Endothelial cell of umbilical vein (primary cell): Measurements from ENCODE around the gene MYH15.

Experiments
- CTCF ChIP-seq, 2 donors: IDR thresholded peaks; 1 replicate in 1 of 2; 2 replicates in 1 of 2; pipeline ENCODE4 v1.5.1; 2011; ENCODE audit warnings: low read length in 2 of 2, mild to moderate bottlenecking in 2 of 2, moderate library complexity in 2 of 2, control low read depth in 1 of 2, inconsistent platforms in 1 of 2, low read depth in 1 of 2; ENCODE audit not compliant: insufficient read depth in 1 of 2; ENCODE audit errors: extremely low read depth in 1 of 2
- EZH2 ChIP-seq: IDR thresholded peaks from 2 replicates; pipeline ENCODE4 v1.6.1; 2012; ENCODE audit warnings: borderline replicate concordance, low read depth, mild to moderate bottlenecking, moderate library complexity, low read length, inconsistent platforms; ENCODE audit not compliant: severe bottlenecking
- JUN ChIP-seq: IDR thresholded peaks from 2 replicates; pipeline ENCODE4 v1.6.1; 2011; ENCODE audit warnings: borderline replicate concordance, low read depth; ENCODE audit not compliant: insufficient read length, insufficient read depth
- POLR2A ChIP-seq: IDR thresholded peaks from 2 replicates; pipeline ENCODE4 v1.6.1; 2012; ENCODE audit warnings: low read depth, mild to moderate bottlenecking, control low read depth, low read length
- POLR2AphosphoS5 ChIP-seq: IDR thresholded peaks from 2 replicates; pipeline ENCODE4 v1.6.1; 2012; ENCODE audit warnings: low read depth, mild to moderate bottlenecking, control low read depth, low read length, moderate library complexity; ENCODE audit not compliant: insufficient read depth
- TF ChIP-seq, protein P1 (sequence below): IDR thresholded peaks from 2 replicates; pipeline ENCODE4 v1.6.1; 2011; ENCODE audit not compliant: insufficient read depth, insufficient read length

DNA sequence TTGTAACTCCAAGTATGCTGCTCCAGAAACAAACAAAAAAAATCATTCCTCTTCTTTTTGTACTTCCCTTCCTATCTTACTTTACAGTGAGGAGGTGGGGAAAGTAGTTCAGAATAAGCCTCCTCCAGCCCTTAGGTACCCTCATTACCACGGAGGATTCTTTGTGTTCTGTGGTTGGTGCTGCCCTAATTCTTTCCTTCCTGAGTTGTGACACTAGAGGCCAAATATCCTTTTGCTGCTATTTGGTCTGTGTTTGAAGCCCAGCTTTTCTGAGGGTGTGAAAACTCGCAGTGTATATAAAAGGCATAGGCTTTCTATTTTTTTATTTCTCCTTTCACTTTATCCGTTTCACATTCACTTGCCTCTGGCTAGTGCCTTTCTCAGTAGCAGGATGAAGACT is 115.8 kb downstream of the MYH15 start:
- TF ChIP-seq POLR2AphosphoS5 (no peak), EZH2 (no peak), CTCF (IDR thresholded peaks at IDR 0.05; ENCODE audit: extremely low read depth in 1 of 2, insufficient read depth in 1 of 2, low read depth in 1 of 2, low read length in 2 of 2) (no peak), POLR2A (no peak), JUN (no peak)
- TF ChIP-seq, protein P1, sequence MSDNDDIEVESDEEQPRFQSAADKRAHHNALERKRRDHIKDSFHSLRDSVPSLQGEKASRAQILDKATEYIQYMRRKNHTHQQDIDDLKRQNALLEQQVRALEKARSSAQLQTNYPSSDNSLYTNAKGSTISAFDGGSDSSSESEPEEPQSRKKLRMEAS = no peak
